G401.6 (cell line): ENCODE data around the gene PIK3R3.

Source experiments
- FAIRE-seq: peaks from 2 replicates; lab custom pipeline; 2012; peaks lifted over from hg19 to GRCh38; lab: Jason Lieb, UNC

The PIK3R3 gene

DNA sequence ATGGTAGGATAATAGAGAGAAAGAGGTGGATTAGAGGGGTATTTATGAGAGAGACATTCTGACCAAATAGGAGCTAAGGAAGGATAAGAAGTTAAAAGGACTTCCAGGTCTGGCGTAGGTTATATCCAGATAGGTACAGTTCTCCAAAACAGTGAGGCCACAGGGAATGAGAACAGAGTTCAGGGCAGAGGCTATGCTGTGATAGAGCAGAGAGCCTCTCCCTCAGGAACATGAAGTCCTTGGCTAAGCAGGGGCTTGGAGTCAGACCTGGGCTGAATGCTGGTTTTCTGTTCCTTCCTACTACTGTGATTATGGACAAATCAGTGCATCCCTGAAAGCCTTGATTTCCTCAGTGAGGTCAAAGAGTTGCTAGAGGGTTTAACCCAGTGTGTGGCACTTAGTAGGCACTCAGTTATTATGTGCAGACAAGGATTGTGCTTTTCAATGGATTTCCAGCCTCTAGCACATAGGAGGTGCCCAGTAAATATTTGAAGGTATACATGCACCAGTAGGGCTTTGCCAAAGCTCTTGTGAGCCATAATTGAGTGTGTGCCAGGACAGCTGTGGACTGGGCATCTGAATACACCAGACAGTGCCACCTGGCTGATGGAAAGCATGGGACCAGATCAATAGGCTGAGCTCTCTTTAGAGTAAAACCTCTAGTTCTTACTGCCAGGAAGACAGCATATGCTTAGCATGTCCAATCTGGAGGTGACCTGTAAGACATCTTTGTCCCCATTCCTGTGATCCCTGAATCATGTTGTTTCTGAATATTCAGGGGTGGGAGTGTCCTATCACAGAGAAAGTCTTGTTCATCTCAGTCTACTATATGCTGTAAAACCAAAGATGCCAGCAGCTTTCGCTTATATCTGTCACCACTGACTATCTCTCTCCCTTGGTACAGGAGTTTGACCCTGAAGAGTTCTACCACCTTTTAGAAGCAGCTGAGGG lies 111.1 kb downstream of the PIK3R3 start:
- no peak for FAIRE-seq

DNA sequence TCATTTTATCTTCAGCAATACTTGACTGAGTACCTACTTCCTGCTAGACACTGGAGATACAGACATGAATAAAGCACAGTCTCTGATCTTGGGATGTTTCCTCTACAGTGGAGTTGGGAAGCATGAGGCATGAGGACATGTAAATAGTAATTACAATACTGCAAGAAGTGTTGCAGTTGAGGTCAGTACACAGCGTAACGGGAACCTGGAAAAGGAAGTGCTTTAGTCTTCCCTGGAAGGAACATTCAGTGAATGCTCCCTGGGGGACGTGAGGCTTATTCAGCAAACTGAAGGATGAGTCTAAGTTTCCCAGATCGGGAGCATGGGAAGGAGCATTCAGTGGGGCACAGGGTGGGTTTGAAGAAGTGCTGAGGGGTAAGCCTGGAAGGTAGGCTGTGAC lies 112.4 kb downstream of the PIK3R3 start:
- FAIRE-seq: no peak

DNA sequence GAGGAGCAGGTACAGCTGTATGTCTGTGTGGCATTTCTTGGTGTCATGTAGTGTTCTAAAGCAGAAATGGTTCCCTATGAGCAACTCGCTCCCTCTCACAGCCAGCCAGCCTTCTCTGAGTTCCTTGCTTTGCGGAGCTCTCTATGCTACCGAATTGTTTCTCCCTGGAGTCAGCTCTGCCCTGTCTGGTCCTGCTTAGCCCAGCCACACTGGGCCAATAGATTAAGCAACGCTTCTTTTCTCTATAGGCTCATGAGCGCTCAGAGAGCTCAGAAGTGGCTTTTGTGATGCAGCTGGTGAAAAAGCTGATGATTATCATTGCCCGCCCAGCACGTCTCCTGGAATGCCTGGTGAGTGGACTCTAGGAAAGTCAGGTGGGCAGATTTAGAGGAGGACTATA lies 113.1 kb downstream of the PIK3R3 start:
- FAIRE-seq: no peak

DNA sequence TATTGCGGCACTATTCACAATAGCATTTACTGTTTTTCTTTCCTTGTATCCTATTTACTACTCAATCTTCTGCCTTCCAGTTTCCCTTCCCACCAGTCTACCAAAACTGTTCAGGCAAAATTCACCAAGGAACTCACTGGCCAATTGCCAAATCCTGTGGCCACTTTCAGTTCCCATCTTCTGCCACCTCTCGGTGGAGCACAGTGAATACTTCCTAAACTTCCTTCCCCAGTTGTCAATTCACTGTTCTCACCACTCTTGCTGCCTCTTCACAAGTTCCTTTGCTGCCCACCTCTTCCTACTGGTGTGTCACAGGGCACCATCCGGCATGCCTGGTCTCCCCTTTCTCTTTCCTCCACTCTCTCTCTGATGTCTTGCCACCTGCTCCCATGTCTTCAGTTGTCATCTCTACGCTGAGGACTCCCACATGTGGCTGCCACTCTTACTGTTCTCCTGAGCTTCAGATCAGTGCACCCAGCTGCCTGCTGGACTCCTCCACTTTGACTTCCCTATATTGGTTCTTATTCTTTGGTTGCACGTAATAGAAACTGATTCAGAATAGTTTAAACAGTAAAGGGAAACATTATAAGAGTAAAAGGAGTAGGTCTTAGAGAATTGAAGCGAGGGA lies 114.4 kb downstream of the PIK3R3 start:
- no peak for FAIRE-seq

DNA sequence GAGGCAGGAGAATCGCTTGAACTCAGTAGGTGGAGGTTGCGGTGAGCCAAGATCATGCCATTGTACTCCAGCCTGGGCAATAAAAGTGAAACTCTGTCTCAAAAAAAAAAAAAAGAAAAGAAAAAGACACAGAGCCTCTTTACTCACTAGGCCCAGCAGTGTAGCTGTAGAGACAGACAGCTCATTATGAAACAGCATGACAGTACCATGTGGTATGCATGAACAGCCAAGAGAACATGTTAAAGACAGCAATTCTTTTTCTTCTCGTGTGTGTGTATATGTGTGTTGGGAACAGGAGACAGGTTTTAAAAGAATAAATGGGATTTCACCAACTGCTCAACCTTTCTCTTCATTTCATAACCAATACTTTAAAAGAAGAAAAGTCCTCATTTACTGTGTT lies 118.8 kb downstream of the PIK3R3 start:
- no peak for FAIRE-seq

DNA sequence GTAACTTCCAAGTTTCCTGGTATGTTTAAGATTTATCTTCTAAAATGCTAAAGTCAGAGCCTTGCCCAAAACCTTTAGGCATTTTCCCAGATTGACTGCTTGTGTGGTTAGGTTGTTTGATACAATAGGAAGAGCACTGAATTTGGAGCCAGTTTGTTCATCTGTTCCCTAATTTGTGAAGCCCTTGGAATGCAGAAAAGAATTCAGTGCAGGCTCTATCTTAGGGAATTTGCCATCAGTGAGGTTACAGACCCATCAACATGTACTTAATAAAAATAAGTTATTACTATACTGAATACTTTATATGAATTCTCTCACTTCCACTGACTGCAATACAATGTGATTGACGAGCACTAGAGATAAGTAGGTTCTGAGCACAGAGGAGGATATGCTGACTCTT lies 120.2 kb downstream of the PIK3R3 start:
- no peak for FAIRE-seq

DNA sequence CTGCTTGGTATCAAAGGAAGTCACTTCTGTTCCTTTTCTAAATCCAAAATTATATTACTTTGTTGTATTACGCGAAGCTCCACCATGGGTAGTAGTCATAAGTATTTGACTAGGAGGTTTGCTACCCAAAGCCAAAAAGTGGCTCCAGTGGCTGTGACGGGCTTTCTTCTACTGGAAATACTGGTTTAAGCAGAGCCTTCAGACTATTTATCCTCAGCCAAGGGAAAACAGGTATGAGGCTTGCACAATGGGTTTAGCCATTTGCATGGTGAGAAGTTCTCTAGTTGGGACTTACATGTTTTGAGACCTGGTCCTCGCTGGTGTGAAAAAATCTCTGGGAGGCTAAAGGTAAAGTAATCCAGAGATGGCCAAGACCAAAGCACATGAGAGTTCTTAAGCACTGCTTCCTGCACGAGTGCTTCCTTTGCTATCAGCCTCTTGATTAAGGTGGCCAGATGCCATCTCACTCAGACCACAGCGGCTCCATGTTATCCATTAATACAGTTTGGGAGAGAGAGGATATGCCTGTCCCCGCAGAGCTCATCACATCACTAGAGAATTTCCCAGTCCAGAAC lies 121.2 kb downstream of the PIK3R3 start:
- FAIRE-seq: no peak

DNA sequence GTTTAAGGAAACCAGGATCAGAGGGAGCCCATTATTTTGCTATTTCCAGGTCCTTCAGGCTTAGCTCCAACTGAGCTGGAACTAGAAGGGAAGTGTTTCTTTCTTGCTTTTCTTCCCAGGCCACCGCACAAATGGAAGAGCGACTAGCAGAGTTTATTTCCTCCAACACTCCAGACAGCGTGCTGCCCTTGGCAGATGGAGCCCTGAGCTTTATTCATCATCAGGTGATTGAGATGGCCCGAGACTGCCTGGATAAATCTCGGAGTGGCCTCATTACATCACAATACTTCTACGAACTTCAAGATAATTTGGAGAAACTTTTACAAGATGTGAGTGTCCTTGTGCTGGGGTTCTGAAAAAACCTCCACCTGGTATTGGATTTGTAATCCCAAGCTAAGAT lies 121.8 kb downstream of the PIK3R3 start:
- FAIRE-seq: no peak

DNA sequence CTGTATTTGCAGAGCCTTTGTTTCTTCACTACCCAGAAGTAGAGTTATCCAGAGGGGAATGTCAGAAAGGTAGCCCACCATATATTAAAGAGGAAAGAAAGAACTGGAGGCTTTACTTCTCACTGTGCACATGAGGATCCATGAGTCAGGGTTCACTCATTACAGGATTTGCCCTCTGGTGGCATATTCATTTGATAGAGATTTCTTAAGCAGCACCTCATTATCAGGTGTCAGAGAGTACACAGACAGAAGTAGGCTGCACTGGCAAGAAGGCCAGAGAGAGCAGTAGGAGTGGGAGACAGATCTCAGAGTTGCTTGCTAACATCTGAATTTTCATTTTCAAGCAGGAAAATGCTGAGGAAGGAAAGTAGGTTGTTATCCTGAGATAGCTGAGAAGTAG lies 123.8 kb downstream of the PIK3R3 start:
- no peak for FAIRE-seq

DNA sequence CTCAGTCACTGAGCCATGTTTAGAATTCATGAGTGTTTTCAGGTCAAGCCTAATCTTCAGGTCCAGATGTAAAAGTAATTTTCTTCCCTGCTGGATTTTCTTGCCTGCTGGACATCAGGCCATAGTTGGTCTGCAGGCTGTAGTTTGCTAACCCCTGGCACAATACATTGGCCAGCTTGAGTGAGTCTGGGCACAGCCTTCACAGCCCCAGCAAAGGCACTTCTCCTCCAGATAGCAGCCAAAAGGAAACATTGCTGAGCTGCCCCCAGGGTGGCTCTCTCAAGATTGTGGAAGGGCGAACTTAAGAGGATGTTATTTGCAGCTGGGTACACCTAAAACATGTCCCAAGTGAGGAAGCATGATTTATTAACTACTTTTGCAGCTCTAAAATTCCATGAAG lies 126.8 kb downstream of the PIK3R3 start:
- FAIRE-seq: no peak

DNA sequence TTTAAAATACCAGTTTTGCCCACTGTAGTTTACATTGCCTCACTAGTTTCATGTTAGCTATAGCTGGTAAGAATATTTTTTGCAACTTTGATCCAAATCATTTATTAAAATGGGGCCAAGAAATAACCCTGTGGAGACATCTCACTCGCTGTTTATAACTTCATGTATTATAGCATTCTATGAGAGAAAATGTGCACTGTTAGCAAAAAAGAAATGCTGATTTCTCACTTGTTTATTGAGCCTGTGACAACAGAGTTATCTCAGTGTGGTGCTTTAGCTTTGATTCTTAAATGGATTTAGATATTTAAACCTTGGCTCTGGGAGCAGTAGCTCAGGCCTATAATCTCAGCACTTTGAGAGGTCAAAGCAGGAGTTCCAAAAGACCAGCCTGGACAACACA lies 127.9 kb downstream of the PIK3R3 start:
- FAIRE-seq: no peak

DNA sequence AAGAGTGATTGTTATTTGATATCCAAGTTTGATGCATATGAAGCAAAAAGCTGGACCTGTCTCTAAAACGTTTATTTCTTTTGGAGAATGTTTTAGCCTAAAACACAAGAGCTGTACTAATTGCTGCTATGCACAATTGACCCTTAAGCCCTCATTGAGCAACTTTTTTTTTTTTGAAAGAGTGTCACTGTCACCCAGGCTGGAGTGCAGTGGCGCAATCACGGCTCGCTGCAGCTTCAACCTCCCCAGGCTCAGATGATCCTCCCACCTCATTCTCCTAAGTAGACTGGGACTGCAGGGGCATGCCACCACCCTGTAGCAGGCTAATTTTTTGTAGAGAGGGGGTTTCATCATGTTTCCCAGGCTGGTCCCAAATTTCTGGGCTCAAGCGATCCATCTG lies 129.1 kb downstream of the PIK3R3 start:
- no peak for FAIRE-seq

DNA sequence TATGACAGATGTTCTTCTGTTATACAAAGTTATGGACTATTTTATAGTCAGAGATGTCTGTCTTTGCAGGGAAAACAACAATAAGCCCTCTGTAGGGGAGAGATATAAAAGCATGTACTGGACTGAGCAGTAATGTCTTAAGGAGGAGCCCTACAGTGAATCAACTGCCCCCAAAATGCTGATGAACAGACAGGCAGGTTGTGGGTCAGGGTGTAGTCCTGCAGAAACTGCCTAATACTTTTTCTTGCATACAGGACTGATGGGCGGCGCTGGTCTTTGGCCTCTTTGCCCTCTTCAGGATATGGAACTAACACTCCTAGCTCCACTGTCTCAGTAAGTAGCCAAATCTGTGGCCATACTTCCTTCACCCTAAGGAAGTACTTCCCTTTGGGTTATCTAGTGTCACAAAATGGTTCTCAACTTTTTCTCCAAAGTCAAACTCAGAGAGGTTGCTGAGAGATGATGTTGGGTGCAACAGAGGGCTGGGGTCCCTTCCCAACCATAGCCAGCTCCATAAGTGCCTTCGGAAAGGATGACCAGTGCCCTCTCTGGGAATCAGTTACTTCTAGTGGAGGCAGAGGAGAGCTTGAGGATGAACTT lies 129.8 kb downstream of the PIK3R3 start:
- no peak for FAIRE-seq

DNA sequence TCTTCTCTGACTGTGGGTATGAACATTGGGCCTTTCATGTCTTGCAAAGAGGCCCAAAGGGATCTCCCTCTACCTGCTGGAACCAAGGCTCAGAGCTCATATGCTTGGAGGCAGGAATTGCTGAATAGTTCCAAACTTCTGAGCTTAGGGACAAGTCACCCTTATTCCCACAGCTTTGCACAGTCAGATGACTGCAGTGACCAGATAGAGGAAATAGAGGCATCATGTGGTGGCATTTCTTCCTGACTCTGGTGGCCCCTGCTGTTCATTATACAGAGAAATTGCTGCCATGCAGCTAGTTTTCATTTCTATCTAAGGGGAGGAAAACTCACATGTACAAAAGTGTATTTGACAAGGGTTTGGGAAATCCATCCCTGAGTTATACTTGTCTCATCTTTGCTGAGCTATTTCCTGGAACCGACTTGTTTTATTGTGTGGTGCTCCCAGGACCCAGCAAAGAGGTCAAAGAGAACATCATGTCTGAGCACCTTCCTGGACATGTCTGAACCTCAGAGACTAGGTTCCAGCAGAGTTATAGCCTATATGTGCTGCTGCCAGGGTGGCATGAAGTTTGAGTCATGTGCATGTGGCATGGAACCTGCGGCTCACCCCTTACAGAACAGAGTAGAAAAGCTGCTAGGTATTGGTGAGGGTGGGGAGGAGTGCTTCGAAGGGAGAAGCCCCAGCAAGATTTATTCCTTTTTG lies 131.2 kb downstream of the PIK3R3 start:
- FAIRE-seq: no peak

DNA sequence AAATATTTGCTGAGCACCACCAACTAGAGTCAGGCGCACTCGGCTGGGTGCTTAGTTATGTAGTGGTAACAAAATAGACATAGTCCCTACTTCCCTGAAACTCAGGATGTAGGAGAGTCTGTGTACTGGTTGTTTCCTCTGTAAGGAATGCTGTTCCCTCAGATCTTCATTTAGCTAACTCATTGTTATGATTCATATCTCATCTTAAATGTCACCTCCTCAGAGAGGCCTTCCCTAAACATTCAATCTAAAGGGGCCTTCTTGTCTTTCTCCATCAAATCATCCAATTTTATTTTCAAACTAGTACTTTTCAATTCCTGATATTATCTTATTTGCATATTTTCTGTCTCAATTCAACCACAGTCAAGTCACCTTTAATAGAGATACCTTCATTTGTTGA lies 132.9 kb downstream of the PIK3R3 start:
- no peak for FAIRE-seq

DNA sequence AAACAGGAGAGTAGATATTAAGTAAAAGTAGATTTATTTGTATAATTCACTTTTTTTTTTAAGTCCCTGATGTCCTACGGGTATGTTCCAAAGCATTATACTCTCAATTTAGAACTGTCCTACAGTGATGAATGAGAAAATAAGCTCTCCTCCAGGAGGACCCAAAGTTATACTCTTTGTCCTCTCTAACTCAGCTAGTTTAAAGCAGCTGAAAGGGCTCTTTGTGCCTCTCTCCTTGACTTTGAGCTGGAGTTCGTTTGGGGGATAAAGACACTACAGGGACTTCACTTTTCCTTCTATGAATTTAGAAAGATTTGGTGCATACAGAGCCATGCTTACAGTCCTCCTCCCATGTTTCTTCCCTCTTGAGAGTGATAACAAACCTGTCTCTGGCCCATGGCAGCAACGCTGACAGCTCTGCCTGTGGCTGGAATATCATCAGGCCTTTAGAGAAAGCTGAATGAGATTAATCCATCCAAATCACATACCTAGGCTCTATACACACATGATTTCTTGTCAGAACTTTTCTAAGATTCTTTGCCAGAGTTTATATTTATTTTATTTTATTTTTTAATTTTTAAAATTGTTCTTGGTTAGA lies 134.3 kb downstream of the PIK3R3 start:
- no peak for FAIRE-seq

DNA sequence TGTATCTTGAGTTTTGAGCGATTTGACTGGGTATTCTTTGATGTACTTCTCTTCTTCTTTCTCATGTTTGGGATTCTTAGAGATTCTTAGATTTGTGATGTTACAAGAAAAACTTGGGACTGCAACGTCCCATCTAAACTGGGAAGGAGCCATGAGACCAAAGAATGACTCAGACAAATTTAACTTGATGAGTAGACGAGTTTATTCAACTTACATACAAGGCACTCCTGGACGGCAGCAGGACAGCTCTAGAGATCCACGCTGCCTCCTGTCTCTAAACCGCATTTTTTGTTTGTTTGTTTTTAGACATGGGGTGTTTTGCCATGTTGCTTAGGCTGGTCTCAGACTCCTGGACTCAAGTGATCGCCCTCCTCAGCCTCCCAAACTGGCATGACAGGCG lies 137.1 kb downstream of the PIK3R3 start:
- FAIRE-seq: no peak

DNA sequence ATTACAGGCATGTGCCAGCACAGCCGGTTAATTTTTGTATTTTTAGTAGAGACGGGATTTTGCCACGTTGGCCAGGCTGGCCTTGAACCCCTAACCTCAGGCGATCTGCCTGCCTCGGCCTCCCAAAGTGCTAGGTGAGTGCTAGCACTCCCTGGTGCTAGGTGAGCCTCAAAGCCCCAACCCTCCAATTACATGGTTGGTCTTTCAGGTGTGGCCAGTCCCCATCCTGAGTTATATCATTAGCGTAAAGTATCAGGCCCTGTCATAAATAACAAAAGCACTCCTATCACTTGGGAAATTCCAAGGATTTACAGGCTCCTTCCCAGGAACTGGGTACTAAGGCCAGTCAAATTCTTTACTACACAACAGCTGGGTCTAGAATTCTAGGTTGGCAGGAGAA lies 138.0 kb downstream of the PIK3R3 start:
- FAIRE-seq: no peak
